ENCODE data around the gene EIF2S2. TPM values are rescaled to one million over a fixed set of nuclear protein-coding genes. Genes with fewer than 3 reads are reported as not detected.
A peak's percentile ranks its signal among the peaks of the same experiment; 100 is the strongest.

The EIF2S2 gene
- total and polyA plus RNA-seq, 2 experiments from 2014 or later = 40.9 to 75.8 TPM

- Histone ChIP-seq H3K36me3 (replicated peaks; ENCODE audit: insufficient read depth, low read depth) (no peaks in the 10 kb centered on the region), H3K9me2 (replicated peaks; ENCODE audit: insufficient read depth) (no peaks in the 10 kb centered on the region), H3K4me3 (no peak overlapping the region), H3K27me3 (no peaks in the 10 kb centered on the region), H3K4me2 (no peak overlapping the region), H3K4me1 (ENCODE audit: insufficient read depth) (peaks cover 10% of the 10 kb centered on the region), H3K79me2 (no peaks in the 10 kb centered on the region), H3K9me3 (ENCODE audit: low read depth) (no peaks in the 10 kb centered on the region), H2AFZ (no peak overlapping the region), H4K20me1 (ENCODE audit: insufficient read depth, poor library complexity, severe bottlenecking) (no peaks in the 10 kb centered on the region), H3K27ac (no peak overlapping the region)
- no peak for TF ChIP-seq EZH2phosphoT487 (IDR thresholded peaks at IDR 0.05; ENCODE audit: low read depth, severe bottlenecking, unreplicated experiment)
- TF ChIP-seq EZH2 (IDR thresholded peaks at IDR 0.05; ENCODE audit: borderline replicate concordance) = no peak
- no peak for TF ChIP-seq CTCF (IDR thresholded peaks at IDR 0.05; ENCODE audit: poor library complexity)
- DNase-seq (ENCODE audit: low spot score) = no peak
- 57% methylated on average over 9 of the region's 9 CpGs for WGBS (ENCODE audit: low lambda C conversion rate, missing lambda C conversion rate)
These were observed 38.4 kb upstream of the EIF2S2 start for GRCh38 chr20:34150306-34151000.

GRCh38 chr20:34145280-34145819 is 33.3 kb upstream of the EIF2S2 start:
- no peaks in the 10 kb centered on the region for H3K79me2 ChIP-seq
- WGBS (ENCODE audit: low lambda C conversion rate, missing lambda C conversion rate) = 98% methylated on average over 2 of the region's 2 CpGs
- H3K4me2 ChIP-seq = no peak overlapping the region
- H2AFZ ChIP-seq = no peak overlapping the region
- TF ChIP-seq CTCF (IDR thresholded peaks at IDR 0.05; ENCODE audit: poor library complexity) (no peak), EZH2 (IDR thresholded peaks at IDR 0.05; ENCODE audit: borderline replicate concordance) (no peak), EZH2phosphoT487 (IDR thresholded peaks at IDR 0.05; ENCODE audit: low read depth, severe bottlenecking, unreplicated experiment) (no peak)
- no peak for DNase-seq (ENCODE audit: low spot score)
- no peaks in the 10 kb centered on the region for H3K9me3 ChIP-seq (ENCODE audit: low read depth)
- peaks cover 8% of the 10 kb centered on the region for H3K4me1 ChIP-seq (ENCODE audit: insufficient read depth)
- no peaks in the 10 kb centered on the region for H3K27me3 ChIP-seq
- no peak overlapping the region for H3K27ac ChIP-seq
- no peaks in the 10 kb centered on the region for H4K20me1 ChIP-seq (ENCODE audit: insufficient read depth, poor library complexity, severe bottlenecking)
- H3K9me2 ChIP-seq (replicated peaks; ENCODE audit: insufficient read depth) = no peaks in the 10 kb centered on the region
- no peaks in the 10 kb centered on the region for H3K36me3 ChIP-seq (replicated peaks; ENCODE audit: insufficient read depth, low read depth)
- no peak overlapping the region for H3K4me3 ChIP-seq

GRCh38 chr20:34143951-34144350 is 31.9 kb upstream of the EIF2S2 start:
- H3K27ac ChIP-seq = no peak overlapping the region
- no peaks in the 10 kb centered on the region for H3K9me3 ChIP-seq (ENCODE audit: low read depth)
- H3K4me2 ChIP-seq = peak overlapping the region; percentile 9
- no peak overlapping the region for H3K4me3 ChIP-seq
- H3K36me3 ChIP-seq (replicated peaks; ENCODE audit: insufficient read depth, low read depth) = no peaks in the 10 kb centered on the region
- H3K4me1 ChIP-seq (ENCODE audit: insufficient read depth) = no peaks in the 10 kb centered on the region
- H2AFZ ChIP-seq = no peak overlapping the region
- H4K20me1 ChIP-seq (ENCODE audit: insufficient read depth, poor library complexity, severe bottlenecking) = no peaks in the 10 kb centered on the region
- no peak for TF ChIP-seq CTCF (IDR thresholded peaks at IDR 0.05; ENCODE audit: poor library complexity)
- no peak for TF ChIP-seq EZH2 (IDR thresholded peaks at IDR 0.05; ENCODE audit: borderline replicate concordance)
- no peak for TF ChIP-seq EZH2phosphoT487 (IDR thresholded peaks at IDR 0.05; ENCODE audit: low read depth, severe bottlenecking, unreplicated experiment)
- WGBS (ENCODE audit: low lambda C conversion rate, missing lambda C conversion rate) = 37% methylated on average over 7 of the region's 7 CpGs
- H3K27me3 ChIP-seq = no peaks in the 10 kb centered on the region
- H3K9me2 ChIP-seq (replicated peaks; ENCODE audit: insufficient read depth) = no peaks in the 10 kb centered on the region
- no peaks in the 10 kb centered on the region for H3K79me2 ChIP-seq
- peak; percentile 57 for DNase-seq (ENCODE audit: low spot score)
